GM12878 (cell line): ENCODE results near the gene CA11. TPM values are rescaled to one million over a fixed set of nuclear protein-coding genes. Genes with fewer than 3 reads are reported as not detected.

Experiments
- ATF7 ChIP-seq: fragments of 450-650 bp; IDR thresholded peaks from 2 replicates; pipeline ENCODE4 v1.6.1; 2016; ENCODE audit warnings: low read depth, mild to moderate bottlenecking
- BACH1 ChIP-seq: fragments of 450-650 bp; IDR thresholded peaks from 2 replicates; pipeline ENCODE4 v1.6.1; 2017; ENCODE audit warnings: mild to moderate bottlenecking, borderline replicate concordance
- BMI1 ChIP-seq: fragments of 450-650 bp; IDR thresholded peaks from 2 replicates; pipeline ENCODE4 v1.6.1; 2016; ENCODE audit warnings: mild to moderate bottlenecking, moderate library complexity, borderline replicate concordance
- CEBPB ChIP-seq, 2 experiments: fragments of 150-350 bp in 1 of 2; IDR thresholded peaks; 2 replicates each; pipeline ENCODE4 v1.6.1; 2012 to 2014; ENCODE audit warnings: low read depth in 2 of 2, low read length in 2 of 2, borderline replicate concordance in 1 of 2, inconsistent platforms in 1 of 2
- EED ChIP-seq: sonication (generic); IDR thresholded peaks from 2 replicates; pipeline ENCODE4 v1.6.1; 2016; ENCODE audit warnings: antibody characterized with exemption, low read depth
- ELK1 ChIP-seq: IDR thresholded peaks from 2 replicates; pipeline ENCODE4 v1.6.1; 2012; ENCODE audit warnings: low read depth, low read length, improper control_type of control experiment
- FOS ChIP-seq: IDR thresholded peaks from 3 replicates; pipeline ENCODE4 v1.6.1; 2011; ENCODE audit warnings: borderline replicate concordance; ENCODE audit not compliant: insufficient read length; ENCODE audit errors: extremely low read depth
- GABPA ChIP-seq: IDR thresholded peaks from 2 replicates; pipeline ENCODE4 v1.6.1; 2014; ENCODE audit warnings: antibody characterized with exemption, low read depth, mild to moderate bottlenecking, inconsistent platforms
- GATAD2B ChIP-seq: fragments of 450-650 bp; conservative IDR thresholded peaks from 2 replicates; pipeline ENCODE4 v1.6.1; 2017; ENCODE audit warnings: low read depth, mild to moderate bottlenecking, moderate library complexity
- KDM1A ChIP-seq: fragments of 200-600 bp; sonication (generic); IDR thresholded peaks from 2 replicates; pipeline ENCODE4 v1.6.1; 2016; ENCODE audit warnings: borderline replicate concordance
- KLF5 ChIP-seq: fragments of 450-650 bp; IDR thresholded peaks from 2 replicates; pipeline ENCODE4 v1.6.1; 2014; ENCODE audit warnings: mild to moderate bottlenecking; ENCODE audit not compliant: partially characterized antibody
- MLLT1 ChIP-seq: fragments of 450-650 bp; IDR thresholded peaks from 2 replicates; pipeline ENCODE4 v1.6.1; 2016; ENCODE audit warnings: mild to moderate bottlenecking
- MTA3 ChIP-seq: IDR thresholded peaks from 2 replicates; pipeline ENCODE4 v1.6.1; 2012; ENCODE audit warnings: low read length, inconsistent platforms, borderline replicate concordance
- NFYA ChIP-seq: IDR thresholded peaks from 2 replicates; pipeline ENCODE4 v1.6.1; 2011; ENCODE audit warnings: low read depth, mild to moderate bottlenecking, low read length, improper control_type of control experiment, borderline replicate concordance
- PKNOX1 ChIP-seq: fragments of 450-650 bp; IDR thresholded peaks from 2 replicates; pipeline ENCODE4 v1.6.1; 2016; ENCODE audit warnings: mild to moderate bottlenecking
- RAD51 ChIP-seq: fragments of 450-650 bp; IDR thresholded peaks from 2 replicates; pipeline ENCODE4 v1.6.1; 2016; ENCODE audit warnings: moderate library complexity, mild to moderate bottlenecking, inconsistent platforms
- SIX5 ChIP-seq: IDR thresholded peaks from 2 replicates; pipeline ENCODE4 v1.6.1; 2011; ENCODE audit warnings: mild to moderate bottlenecking, low read depth, low read length, moderate library complexity; ENCODE audit not compliant: severe bottlenecking
- SUZ12 ChIP-seq: fragments of 200-600 bp; sonication (generic); IDR thresholded peaks from one replicate; pipeline ENCODE4 v1.6.1; 2018; ENCODE audit warnings: antibody characterized with exemption, mild to moderate bottlenecking; ENCODE audit not compliant: unreplicated experiment
- TBL1XR1 ChIP-seq: IDR thresholded peaks from 2 replicates; pipeline ENCODE4 v1.6.1; 2012; ENCODE audit warnings: low read depth, low read length, improper control_type of control experiment
- TCF3 ChIP-seq: IDR thresholded peaks from 2 replicates; pipeline ENCODE4 v1.6.1; 2012; ENCODE audit warnings: low read depth, mild to moderate bottlenecking, low read length, borderline replicate concordance; ENCODE audit not compliant: insufficient read depth
- YBX1 ChIP-seq: fragments of 450-650 bp; IDR thresholded peaks from 2 replicates; pipeline ENCODE4 v1.6.1; 2016; ENCODE audit warnings: antibody characterized with exemption
- ZBTB33 ChIP-seq: fragments of 450-650 bp; IDR thresholded peaks from 2 replicates; pipeline ENCODE4 v1.6.1; 2017; ENCODE audit warnings: mild to moderate bottlenecking
- ZNF207 ChIP-seq: fragments of 450-650 bp; IDR thresholded peaks from 2 replicates; pipeline ENCODE4 v1.6.1; 2014; ENCODE audit warnings: antibody characterized with exemption, mild to moderate bottlenecking, borderline replicate concordance
- ZNF217 ChIP-seq: fragments of 450-650 bp; IDR thresholded peaks from 2 replicates; pipeline ENCODE4 v1.6.1; 2017; ENCODE audit warnings: antibody characterized with exemption, mild to moderate bottlenecking
- ZNF384 ChIP-seq: IDR thresholded peaks from 2 replicates; pipeline ENCODE4 v1.6.1; 2012; ENCODE audit warnings: low read depth, mild to moderate bottlenecking, low read length, improper control_type of control experiment, borderline replicate concordance
- ZSCAN29 ChIP-seq: fragments of 450-650 bp; IDR thresholded peaks from 2 replicates; pipeline ENCODE4 v1.6.1; 2017; ENCODE audit warnings: mild to moderate bottlenecking, moderate library complexity
- polyA plus RNA-seq, 11 experiments: library from polyadenylated mRNA; depleted of rRNA in 4 of 11; unstranded in 6 of 11; stranded (reverse) in 5 of 11; fragments of >200 nt; fragmentation: Nextera tagmentation in 4 of 11; fragmentation: Illumina TruSeq in 1 of 11; extraction: Ambion mirVana in 4 of 11; extraction: Trizol in 1 of 11; gene quantifications; 1 replicate in 1 of 11; 2 replicates in 10 of 11; pipeline versions ENCODE4 v1.2.1 to v1.2.3, GENCODE V29; 2011 to 2016; ENCODE audit warnings: inconsistent platforms in 2 of 11, missing spikeins in 2 of 11, low read depth in 1 of 11
- total RNA-seq, 4 experiments: library from RNA; depleted of rRNA in 3 of 4; stranded (reverse); fragments of >200 nt in 3 of 4; fragmentation: Illumina TruSeq in 1 of 4; extraction: Trizol in 1 of 4; gene quantifications; 2 replicates each; pipeline versions ENCODE4 v1.2.1 to v1.2.3, GENCODE V29; 2013 to 2021

CA11 gene
- total and polyA plus RNA-seq, 10 of the 15 experiments (the other 5 are each of a cell fraction or from before 2014, with no cell fraction given), result 1.7 to 7.5 (median 2.4) TPM

- TF ChIP-seq ELK1 (no peak), GABPA (no peak), GATAD2B (no peak), BMI1 (no peak), EED (no peak), MTA3 (no peak), FOS (peak; percentile 74), ZNF207 (no peak), CEBPB (IDR thresholded peaks at IDR 0.05; ENCODE audit: borderline replicate concordance in 1 of 2, low read depth in 2 of 2, low read length in 2 of 2) (no peak), ZSCAN29 (no peak), PKNOX1 (peak; percentile 50; the same call in 1 of the 2 replicates), SUZ12 (no peak), YBX1 (no peak), KDM1A (no peak), SIX5 (no peak), TCF3 (no peak), ZBTB33 (peak; percentile 86; the same call in 1 of the 2 replicates), ATF7 (no peak), RAD51 (peak; percentile 93), NFYA (peak; percentile 20; the same call in 1 of the 2 replicates), KLF5 (peak; percentile 21), MLLT1 (peak; percentile 83; the same call in 1 of the 2 replicates), ZNF217 (no peak), ZNF384 (peak; percentile 91), TBL1XR1 (0 out of 2 replicates have a peak, but pooled peaks have one; percentile 25), BACH1 (no peak; the same call in 1 of the 2 replicates)
- TF ChIP-seq, all 136 proteins: peak for 42
Measured at GRCh38 chr19:48637449-48637947, 8.5 kb downstream of the CA11 start (continued).
